ENCODE measurements around the gene IARS2. TPM values are rescaled to one million over a fixed set of nuclear protein-coding genes. Genes with fewer than 3 reads are reported as not detected.

Gene IARS2
- total RNA-seq, 1 experiment from 2014 or later: 106 TPM

GRCh38 chr1:220067269-220068204, 26.4 kb upstream of the IARS2 start:
- Histone ChIP-seq H3K27me3 (ENCODE audit: control insufficient read depth, insufficient read depth, low read length) (no peaks in the 10 kb centered on the region), H3K4me3 (ENCODE audit: low read depth in 2 of 2, low read length in 2 of 2) (no peak overlapping the region), H3K4me1 (ENCODE audit: control insufficient read depth, insufficient read depth, low read length) (no peaks in the 10 kb centered on the region), H3K9me3 (ENCODE audit: control insufficient read depth, insufficient read depth, low read depth, low read length) (no peaks in the 10 kb centered on the region), H3K27ac (ENCODE audit: low read length) (no peak overlapping the region), H3K36me3 (ENCODE audit: control insufficient read depth, insufficient read depth, low read length) (peaks cover 4% of the 10 kb centered on the region; the same call in 1 of the 2 replicates)
- ChIA-PET POLR2A (no interaction called here), CTCF (interaction anchor here (0.6 kb wide), 1 partner anchor 1151 kb away, joined by 3 read pairs; no protein-coding TSS in a partner anchor)
- DNase-seq (ENCODE audit: low read depth, low spot score) (no peak), ATAC-seq (no peak)
- no TSS peak for BruUV-seq (replicated peaks)
- TF ChIP-seq POLR2AphosphoS5 (IDR thresholded peaks at IDR 0.05; ENCODE audit: low read depth, low read length) (no peak), SIN3A (IDR thresholded peaks at IDR 0.05; ENCODE audit: borderline replicate concordance, insufficient read depth, low read depth, low read length) (no peak), TCF7L2 (IDR thresholded peaks at IDR 0.05; ENCODE audit: low read depth, low read length) (no peak)
- TF ChIP-seq, protein P1, sequence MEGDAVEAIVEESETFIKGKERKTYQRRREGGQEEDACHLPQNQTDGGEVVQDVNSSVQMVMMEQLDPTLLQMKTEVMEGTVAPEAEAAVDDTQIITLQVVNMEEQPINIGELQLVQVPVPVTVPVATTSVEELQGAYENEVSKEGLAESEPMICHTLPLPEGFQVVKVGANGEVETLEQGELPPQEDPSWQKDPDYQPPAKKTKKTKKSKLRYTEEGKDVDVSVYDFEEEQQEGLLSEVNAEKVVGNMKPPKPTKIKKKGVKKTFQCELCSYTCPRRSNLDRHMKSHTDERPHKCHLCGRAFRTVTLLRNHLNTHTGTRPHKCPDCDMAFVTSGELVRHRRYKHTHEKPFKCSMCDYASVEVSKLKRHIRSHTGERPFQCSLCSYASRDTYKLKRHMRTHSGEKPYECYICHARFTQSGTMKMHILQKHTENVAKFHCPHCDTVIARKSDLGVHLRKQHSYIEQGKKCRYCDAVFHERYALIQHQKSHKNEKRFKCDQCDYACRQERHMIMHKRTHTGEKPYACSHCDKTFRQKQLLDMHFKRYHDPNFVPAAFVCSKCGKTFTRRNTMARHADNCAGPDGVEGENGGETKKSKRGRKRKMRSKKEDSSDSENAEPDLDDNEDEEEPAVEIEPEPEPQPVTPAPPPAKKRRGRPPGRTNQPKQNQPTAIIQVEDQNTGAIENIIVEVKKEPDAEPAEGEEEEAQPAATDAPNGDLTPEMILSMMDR (IDR thresholded peaks at IDR 0.05): no peak
- TF ChIP-seq, protein P2, sequence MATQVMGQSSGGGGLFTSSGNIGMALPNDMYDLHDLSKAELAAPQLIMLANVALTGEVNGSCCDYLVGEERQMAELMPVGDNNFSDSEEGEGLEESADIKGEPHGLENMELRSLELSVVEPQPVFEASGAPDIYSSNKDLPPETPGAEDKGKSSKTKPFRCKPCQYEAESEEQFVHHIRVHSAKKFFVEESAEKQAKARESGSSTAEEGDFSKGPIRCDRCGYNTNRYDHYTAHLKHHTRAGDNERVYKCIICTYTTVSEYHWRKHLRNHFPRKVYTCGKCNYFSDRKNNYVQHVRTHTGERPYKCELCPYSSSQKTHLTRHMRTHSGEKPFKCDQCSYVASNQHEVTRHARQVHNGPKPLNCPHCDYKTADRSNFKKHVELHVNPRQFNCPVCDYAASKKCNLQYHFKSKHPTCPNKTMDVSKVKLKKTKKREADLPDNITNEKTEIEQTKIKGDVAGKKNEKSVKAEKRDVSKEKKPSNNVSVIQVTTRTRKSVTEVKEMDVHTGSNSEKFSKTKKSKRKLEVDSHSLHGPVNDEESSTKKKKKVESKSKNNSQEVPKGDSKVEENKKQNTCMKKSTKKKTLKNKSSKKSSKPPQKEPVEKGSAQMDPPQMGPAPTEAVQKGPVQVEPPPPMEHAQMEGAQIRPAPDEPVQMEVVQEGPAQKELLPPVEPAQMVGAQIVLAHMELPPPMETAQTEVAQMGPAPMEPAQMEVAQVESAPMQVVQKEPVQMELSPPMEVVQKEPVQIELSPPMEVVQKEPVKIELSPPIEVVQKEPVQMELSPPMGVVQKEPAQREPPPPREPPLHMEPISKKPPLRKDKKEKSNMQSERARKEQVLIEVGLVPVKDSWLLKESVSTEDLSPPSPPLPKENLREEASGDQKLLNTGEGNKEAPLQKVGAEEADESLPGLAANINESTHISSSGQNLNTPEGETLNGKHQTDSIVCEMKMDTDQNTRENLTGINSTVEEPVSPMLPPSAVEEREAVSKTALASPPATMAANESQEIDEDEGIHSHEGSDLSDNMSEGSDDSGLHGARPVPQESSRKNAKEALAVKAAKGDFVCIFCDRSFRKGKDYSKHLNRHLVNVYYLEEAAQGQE (IDR thresholded peaks at IDR 0.05; ENCODE audit: insufficient read depth in 1 of 2, low read depth in 2 of 2, low read length in 1 of 2): no peak
- intact Hi-C loops (cut with micrococcal nuclease; ENCODE audit: unreplicated experiment): no loop called here
- in situ Hi-C loops (cut with HindIII; ENCODE audit: low pct_unique_long_range_greater_than_20kb, low sequenced_read_pairs): no loop called here

DNA sequence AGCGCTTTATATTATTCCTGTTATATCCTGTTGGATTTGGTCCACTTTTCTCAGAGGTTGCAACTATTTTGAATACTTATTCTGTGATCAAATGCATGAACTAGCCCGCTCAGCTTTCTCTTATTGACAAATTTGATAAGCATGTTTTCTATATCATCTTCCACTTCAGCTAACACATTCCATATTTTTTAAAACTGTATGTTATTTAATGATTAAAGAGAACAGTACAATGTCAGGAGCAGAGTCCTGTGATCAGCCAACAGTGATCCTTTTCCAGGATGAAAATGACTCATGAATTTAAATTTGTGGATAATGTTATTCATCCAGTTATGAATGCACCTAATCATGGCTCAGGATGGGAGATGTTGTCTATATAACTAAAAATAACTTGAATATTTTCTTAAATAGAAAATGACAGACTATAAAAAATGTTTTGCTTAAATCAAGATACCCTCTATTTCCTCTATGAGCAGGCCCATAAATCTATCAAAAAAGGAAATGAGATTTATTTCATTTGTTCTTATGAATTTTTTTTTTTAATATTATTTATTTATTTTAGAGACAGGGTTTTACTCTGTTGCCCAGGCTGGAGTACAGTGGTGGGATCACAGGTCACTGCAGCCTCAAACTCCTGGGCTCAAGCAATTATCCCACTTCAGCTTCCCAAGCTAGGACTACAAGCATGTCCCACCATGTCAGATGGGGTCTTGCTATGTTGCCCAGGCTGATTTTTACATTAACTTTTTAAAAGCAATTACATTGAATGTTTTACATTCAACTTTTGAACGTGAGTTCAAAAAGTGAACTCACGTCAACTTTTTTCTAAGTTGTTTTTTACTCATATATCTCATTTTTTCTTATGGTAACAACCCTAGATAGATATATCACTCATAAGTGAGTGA, 16.8 kb upstream of the IARS2 start:
- ATAC-seq: no peak
- ChIA-PET POLR2A (no interaction called here), CTCF (interaction anchor here (0.7 kb wide), 1 partner anchor 656 kb away, joined by 6 read pairs; no protein-coding TSS in a partner anchor)
- no peaks in the 10 kb centered on the region for H3K9me3 ChIP-seq (ENCODE audit: control insufficient read depth, insufficient read depth, low read depth, low read length)
- H3K27me3 ChIP-seq (ENCODE audit: control insufficient read depth, insufficient read depth, low read length): no peaks in the 10 kb centered on the region
- no peak for DNase-seq (ENCODE audit: low read depth, low spot score)
- H3K27ac ChIP-seq (ENCODE audit: low read length): no peak overlapping the region
- no peaks in the 10 kb centered on the region for H3K4me1 ChIP-seq (ENCODE audit: control insufficient read depth, insufficient read depth, low read length)
- BruUV-seq (replicated peaks): no TSS peak
- TF ChIP-seq POLR2AphosphoS5 (IDR thresholded peaks at IDR 0.05; ENCODE audit: low read depth, low read length) (no peak), TCF7L2 (IDR thresholded peaks at IDR 0.05; ENCODE audit: low read depth, low read length) (no peak), SIN3A (IDR thresholded peaks at IDR 0.05; ENCODE audit: borderline replicate concordance, insufficient read depth, low read depth, low read length) (no peak)
- TF ChIP-seq, protein P1 (IDR thresholded peaks at IDR 0.05): no peak
- TF ChIP-seq, protein P2 (IDR thresholded peaks at IDR 0.05; ENCODE audit: insufficient read depth in 1 of 2, low read depth in 2 of 2, low read length in 1 of 2): no peak
- no peaks in the 10 kb centered on the region; the same call in 1 of the 2 replicates for H3K36me3 ChIP-seq (ENCODE audit: control insufficient read depth, insufficient read depth, low read length)
- no peak overlapping the region for H3K4me3 ChIP-seq (ENCODE audit: low read depth in 2 of 2, low read length in 2 of 2)
- in situ Hi-C loops (cut with HindIII; ENCODE audit: low pct_unique_long_range_greater_than_20kb, low sequenced_read_pairs) (no loop called here), intact Hi-C loops (cut with micrococcal nuclease; ENCODE audit: unreplicated experiment) (no loop called here)

Measured in Panc1 (cell line).